Measurements from ENCODE around the gene SUSD3. TPM values are rescaled to one million over a fixed set of nuclear protein-coding genes. Genes with fewer than 3 reads are reported as not detected.

The SUSD3 gene
- total RNA-seq, 4 donors from 2014 or later, result 5.5 to 21.5 (median 7.9) TPM

- no peaks in the 10 kb centered on the region for H3K36me3 ChIP-seq
- H3K27me3 ChIP-seq, result no peaks in the 10 kb centered on the region
- peaks cover 0 to 78% (median 23%) of the 10 kb centered on the region in 4 donors for H3K4me1 ChIP-seq
- peak overlapping the region; percentile 72 to 88 (median 82) for H3K4me3 ChIP-seq
- DNase-seq, result no peak
- TF ChIP-seq CTCF (IDR thresholded peaks at IDR 0.05) (no peak), POLR2A (IDR thresholded peaks at IDR 0.05) (no peak)
- H3K9me3 ChIP-seq, result no peaks in the 10 kb centered on the region
- H3K27ac ChIP-seq, result peak overlapping the region; percentile 80 to 98 (median 95)
Observed at GRCh38 chr9:93132287-93132927, 73.9 kb downstream of the SUSD3 start.

- DNase-seq, result peak in 1 of 3 donors; percentile 70
- Histone ChIP-seq H3K27ac (peak overlapping the region; percentile 80 to 98 (median 95)), H3K4me3 (peak overlapping the region; percentile 72 to 88 (median 82)), H3K4me1 (peaks cover 0 to 71% (median 20%) of the 10 kb centered on the region in 4 donors), H3K27me3 (no peaks in the 10 kb centered on the region), H3K9me3 (no peaks in the 10 kb centered on the region), H3K36me3 (no peaks in the 10 kb centered on the region)
- TF ChIP-seq CTCF (IDR thresholded peaks at IDR 0.05) (no peak), POLR2A (IDR thresholded peaks at IDR 0.05) (no peak)
Observed at GRCh38 chr9:93132946-93133680, 74.6 kb downstream of the SUSD3 start.

GRCh38 chr9:93133681-93134014 is 75.1 kb downstream of the SUSD3 start:
- Histone ChIP-seq H3K4me3 (peak overlapping the region; percentile 72 to 88 (median 82)), H3K9me3 (no peaks in the 10 kb centered on the region), H3K27me3 (no peaks in the 10 kb centered on the region), H3K27ac (peak overlapping the region; percentile 80 to 98 (median 95)), H3K4me1 (peaks cover 0 to 67% (median 20%) of the 10 kb centered on the region in 4 donors), H3K36me3 (no peaks in the 10 kb centered on the region)
- DNase-seq, result peak in 2 of 3 donors; percentile 87 to 89
- TF ChIP-seq POLR2A (IDR thresholded peaks at IDR 0.05), result peak; percentile 73 to 82
- TF ChIP-seq CTCF (IDR thresholded peaks at IDR 0.05), result no peak

GRCh38 chr9:93134015-93134739 is 75.7 kb downstream of the SUSD3 start, which contains the start of gene NINJ1:
Gene NINJ1 (minus strand): TSS chr9:93134251. CDS start chr9:93134217, 34 bp downstream.
- Histone ChIP-seq H3K9me3 (no peaks in the 10 kb centered on the region), H3K27me3 (no peaks in the 10 kb centered on the region), H3K27ac (peak within 1 kb of the TSS; percentile 80 to 98 (median 95)), H3K4me3 (peak within 1 kb of the TSS; percentile 72 to 88 (median 82)), H3K36me3 (no peaks in the 10 kb centered on the region), H3K4me1 (peaks cover 0 to 62% (median 20%) of the 10 kb centered on the region in 4 donors)
- TF ChIP-seq POLR2A (IDR thresholded peaks at IDR 0.05), result peak; percentile 58 to 60
- TF ChIP-seq CTCF (IDR thresholded peaks at IDR 0.05), result peak in 3 of 6 experiments; percentile 25 to 34 (median 29)
- DNase-seq, result peak; percentile 66 to 89 (median 84)

Other genes starting within 250 kb of the SUSD3 start
- 10 to 100 TPM in 1 of 4 donors, 1 to 10 TPM in 3; 9.8 to 23.9 (median 9.9) TPM for gene ZNF484, start 180.7 kb upstream of the SUSD3 start, total RNA-seq
- gene FGD3, start 111.2 kb upstream of the SUSD3 start, total RNA-seq, result 10 to 100 TPM in 1 of 4 donors, 1 to 10 TPM in 3; 4.6 to 48.7 (median 7.8) TPM
- 10 to 100 TPM; 34.7 to 74.4 (median 58.9) TPM for gene CARD19, start 37.5 kb downstream of the SUSD3 start, total RNA-seq
- gene NINJ1, start 75.5 kb downstream of the SUSD3 start, total RNA-seq, result 10 to 100 TPM; 47.0 to 56.8 (median 54.5) TPM
- 100 to 1,000 TPM; 155 to 577 (median 259) TPM for gene WNK2, start 125.4 kb downstream of the SUSD3 start, total RNA-seq

Measured in Peyer's patch (tissue), 4 donors.